ENCODE data around the gene ARF1. TPM values are rescaled to one million over a fixed set of nuclear protein-coding genes. Genes with fewer than 3 reads are reported as not detected.

ARF1 gene
- polyA plus RNA-seq, 4 donors: 375 to 490 (median 410) TPM

DNA sequence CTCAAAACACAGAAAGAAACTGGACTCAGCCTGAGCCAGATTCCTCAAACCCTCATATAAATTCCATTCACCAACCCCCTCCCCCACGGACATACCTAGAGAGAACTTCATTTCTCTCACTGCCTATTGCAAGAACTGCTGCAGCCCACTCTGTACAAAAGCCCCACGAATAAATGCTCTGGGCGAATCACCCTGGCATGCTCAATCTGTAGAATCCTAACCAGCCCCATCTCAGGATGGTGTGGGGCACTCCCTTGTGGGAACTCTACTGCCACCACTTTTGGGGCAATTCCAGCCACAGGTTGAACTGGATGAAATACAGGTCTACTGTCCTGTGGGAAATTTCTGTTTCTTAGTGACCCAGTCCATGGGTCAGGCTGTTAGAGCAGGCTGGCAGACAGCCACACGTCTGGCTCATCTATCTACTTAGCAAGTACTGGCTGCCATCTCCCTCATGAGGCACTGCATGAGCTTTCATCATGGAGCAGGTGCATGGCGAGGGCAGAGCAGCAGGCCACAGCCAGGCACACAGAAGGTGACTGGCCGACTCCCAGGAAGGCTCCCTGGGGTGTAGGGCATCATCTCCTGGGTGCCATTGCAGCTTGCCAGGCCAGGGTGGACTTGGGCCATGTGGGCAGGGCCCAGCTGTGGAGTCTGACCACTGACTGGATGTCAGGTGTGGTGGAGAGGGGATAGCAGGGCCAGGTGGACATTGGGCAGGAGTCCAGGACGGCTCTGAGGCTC lies 22.2 kb downstream of the ARF1 start:
- 62 to 68% (median 66%) methylated on average over 7 of the region's 7 CpGs for WGBS, 3 donors
- FAIRE-seq: no peak
- no peak overlapping the region for H3K27ac ChIP-seq (ENCODE audit: low read depth in 1 of 3, low read length in 2 of 3)
- H3K4me1 ChIP-seq (ENCODE audit: control insufficient read depth in 3 of 3, insufficient read depth in 2 of 3, low read depth in 1 of 3, low read length in 2 of 3): peaks cover 4 to 23% (median 5%) of the 10 kb centered on the region in 3 donors
- H3K27me3 ChIP-seq (ENCODE audit: control insufficient read depth in 3 of 3, insufficient read depth in 3 of 3, low read length in 3 of 3): no peaks in the 10 kb centered on the region
- H3K4me3 ChIP-seq (ENCODE audit: low read depth in 1 of 3, low read length in 3 of 3): no peak overlapping the region
- DNase-seq: no peak
- H3K36me3 ChIP-seq (ENCODE audit: control insufficient read depth in 3 of 3, insufficient read depth in 2 of 3, low read depth in 1 of 3, low read length in 3 of 3): peaks cover 0 to 54% (median 0%) of the 10 kb centered on the region in 3 donors
- no peaks in the 10 kb centered on the region for H3K9me3 ChIP-seq (ENCODE audit: control insufficient read depth in 2 of 2, insufficient read depth in 1 of 2, low read depth in 1 of 2, low read length in 1 of 2)

GRCh38 chr1:228105270-228105995 lies 22.9 kb downstream of the ARF1 start:
- peaks cover 0 to 46% (median 0%) of the 10 kb centered on the region in 3 donors for H3K36me3 ChIP-seq (ENCODE audit: control insufficient read depth in 3 of 3, insufficient read depth in 2 of 3, low read depth in 1 of 3, low read length in 3 of 3)
- WGBS, 3 donors: 79 to 87% (median 85%) methylated on average over 8 to 9 of the region's 9 CpGs
- peaks cover 5 to 29% (median 8%) of the 10 kb centered on the region in 3 donors for H3K4me1 ChIP-seq (ENCODE audit: control insufficient read depth in 3 of 3, insufficient read depth in 2 of 3, low read depth in 1 of 3, low read length in 2 of 3)
- FAIRE-seq (no peak), DNase-seq (no peak)
- no peak overlapping the region for H3K4me3 ChIP-seq (ENCODE audit: low read depth in 1 of 3, low read length in 3 of 3)
- no peaks in the 10 kb centered on the region for H3K27me3 ChIP-seq (ENCODE audit: control insufficient read depth in 3 of 3, insufficient read depth in 3 of 3, low read length in 3 of 3)
- H3K27ac ChIP-seq (ENCODE audit: low read depth in 1 of 3, low read length in 2 of 3): no peak overlapping the region
- H3K9me3 ChIP-seq (ENCODE audit: control insufficient read depth in 2 of 2, insufficient read depth in 1 of 2, low read depth in 1 of 2, low read length in 1 of 2): no peaks in the 10 kb centered on the region

GRCh38 chr1:228105996-228106799 lies 23.7 kb downstream of the ARF1 start:
- DNase-seq (no peak), FAIRE-seq (no peak)
- peaks cover 0 to 39% (median 0%) of the 10 kb centered on the region in 3 donors for H3K36me3 ChIP-seq (ENCODE audit: control insufficient read depth in 3 of 3, insufficient read depth in 2 of 3, low read depth in 1 of 3, low read length in 3 of 3)
- H3K4me1 ChIP-seq (ENCODE audit: control insufficient read depth in 3 of 3, insufficient read depth in 2 of 3, low read depth in 1 of 3, low read length in 2 of 3): peaks cover 5 to 36% (median 8%) of the 10 kb centered on the region in 3 donors
- WGBS, 3 donors: 86 to 90% (median 89%) methylated on average over 8 of the region's 8 CpGs
- H3K27me3 ChIP-seq (ENCODE audit: control insufficient read depth in 3 of 3, insufficient read depth in 3 of 3, low read length in 3 of 3): no peaks in the 10 kb centered on the region
- H3K9me3 ChIP-seq (ENCODE audit: control insufficient read depth in 2 of 2, insufficient read depth in 1 of 2, low read depth in 1 of 2, low read length in 1 of 2): no peaks in the 10 kb centered on the region
- H3K27ac ChIP-seq (ENCODE audit: low read depth in 1 of 3, low read length in 2 of 3): no peak overlapping the region
- no peak overlapping the region for H3K4me3 ChIP-seq (ENCODE audit: low read depth in 1 of 3, low read length in 3 of 3)

DNA sequence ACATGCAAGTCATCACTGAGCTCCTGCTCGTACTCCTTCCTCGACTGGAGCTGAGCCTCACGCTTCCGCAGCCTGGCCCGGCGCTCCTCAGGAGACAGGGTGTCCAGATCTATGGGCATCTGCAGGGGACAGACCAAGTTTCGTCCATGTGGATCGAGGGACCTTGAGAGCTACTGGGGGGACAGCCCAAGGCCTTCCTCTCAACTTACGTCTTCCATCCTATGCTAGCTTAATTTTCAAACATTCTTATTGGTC lies 24.2 kb downstream of the ARF1 start:
- 91 to 94% (median 93%) methylated on average over 9 of the region's 9 CpGs for WGBS, 3 donors
- no peaks in the 10 kb centered on the region for H3K27me3 ChIP-seq (ENCODE audit: control insufficient read depth in 3 of 3, insufficient read depth in 3 of 3, low read length in 3 of 3)
- H3K4me1 ChIP-seq (ENCODE audit: control insufficient read depth in 3 of 3, insufficient read depth in 2 of 3, low read depth in 1 of 3, low read length in 2 of 3): peaks cover 5 to 34% (median 8%) of the 10 kb centered on the region in 3 donors
- H3K27ac ChIP-seq (ENCODE audit: low read depth in 1 of 3, low read length in 2 of 3): no peak overlapping the region
- DNase-seq: no peak
- FAIRE-seq: no peak
- no peak overlapping the region for H3K4me3 ChIP-seq (ENCODE audit: low read depth in 1 of 3, low read length in 3 of 3)
- peaks cover 0 to 33% (median 0%) of the 10 kb centered on the region in 3 donors for H3K36me3 ChIP-seq (ENCODE audit: control insufficient read depth in 3 of 3, insufficient read depth in 2 of 3, low read depth in 1 of 3, low read length in 3 of 3)
- H3K9me3 ChIP-seq (ENCODE audit: control insufficient read depth in 2 of 2, insufficient read depth in 1 of 2, low read depth in 1 of 2, low read length in 1 of 2): no peaks in the 10 kb centered on the region

GRCh38 chr1:228107636-228108035 lies 25.1 kb downstream of the ARF1 start:
- peaks cover 5 to 38% (median 8%) of the 10 kb centered on the region in 3 donors for H3K4me1 ChIP-seq (ENCODE audit: control insufficient read depth in 3 of 3, insufficient read depth in 2 of 3, low read depth in 1 of 3, low read length in 2 of 3)
- 85 to 88% (median 87%) methylated on average over 19 of the region's 19 CpGs for WGBS, 3 donors
- DNase-seq: no peak
- H3K27ac ChIP-seq (ENCODE audit: low read depth in 1 of 3, low read length in 2 of 3): peak overlapping the region in 1 of 3 donors; percentile 94
- no peaks in the 10 kb centered on the region for H3K27me3 ChIP-seq (ENCODE audit: control insufficient read depth in 3 of 3, insufficient read depth in 3 of 3, low read length in 3 of 3)
- no peak for FAIRE-seq
- H3K4me3 ChIP-seq (ENCODE audit: low read depth in 1 of 3, low read length in 3 of 3): peak overlapping the region in 1 of 3 donors; percentile 75
- H3K9me3 ChIP-seq (ENCODE audit: control insufficient read depth in 2 of 2, insufficient read depth in 1 of 2, low read depth in 1 of 2, low read length in 1 of 2): no peaks in the 10 kb centered on the region
- H3K36me3 ChIP-seq (ENCODE audit: control insufficient read depth in 3 of 3, insufficient read depth in 2 of 3, low read depth in 1 of 3, low read length in 3 of 3): peaks cover 0 to 33% (median 0%) of the 10 kb centered on the region in 3 donors

DNA sequence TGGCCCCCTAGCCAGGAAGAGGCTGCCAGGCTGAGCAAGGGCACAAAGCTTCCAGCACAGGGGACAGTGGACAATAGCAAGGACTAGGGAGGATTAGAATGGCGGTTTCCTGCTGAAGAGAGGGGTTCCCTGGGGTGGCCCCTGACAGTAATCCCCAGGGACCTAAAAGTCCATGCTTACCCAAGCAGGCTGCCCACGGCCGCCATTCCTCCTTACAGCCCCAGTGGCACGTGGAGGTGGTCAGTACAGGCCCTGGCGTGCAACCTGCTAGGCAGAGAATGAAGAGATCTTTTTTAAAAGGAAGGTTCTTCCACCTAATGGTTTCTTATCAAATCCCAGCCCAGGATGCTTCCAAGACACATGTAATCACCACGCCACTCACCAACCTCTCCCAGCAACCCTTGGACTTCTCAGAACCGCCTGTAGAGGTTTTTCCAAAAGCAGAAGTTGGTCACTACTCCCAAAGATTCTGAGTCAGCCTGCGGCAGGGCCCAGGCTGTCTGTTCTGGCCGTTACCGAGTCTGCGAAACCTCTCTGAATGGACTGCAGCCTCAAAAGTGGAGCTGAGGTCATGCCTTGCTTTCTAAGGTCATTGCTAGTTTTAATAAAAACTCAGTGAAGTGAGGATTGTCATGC lies 25.7 kb downstream of the ARF1 start:
- Histone ChIP-seq H3K36me3 (ENCODE audit: control insufficient read depth in 3 of 3, insufficient read depth in 2 of 3, low read depth in 1 of 3, low read length in 3 of 3) (peaks cover 0 to 33% (median 0%) of the 10 kb centered on the region in 3 donors), H3K4me3 (ENCODE audit: low read depth in 1 of 3, low read length in 3 of 3) (peak overlapping the region in 2 of 3 donors; percentile 75 to 99), H3K27me3 (ENCODE audit: control insufficient read depth in 3 of 3, insufficient read depth in 3 of 3, low read length in 3 of 3) (no peaks in the 10 kb centered on the region), H3K4me1 (ENCODE audit: control insufficient read depth in 3 of 3, insufficient read depth in 2 of 3, low read depth in 1 of 3, low read length in 2 of 3) (peaks cover 5 to 38% (median 8%) of the 10 kb centered on the region in 3 donors), H3K27ac (ENCODE audit: low read depth in 1 of 3, low read length in 2 of 3) (peak overlapping the region; percentile 89 to 94 (median 92)), H3K9me3 (ENCODE audit: control insufficient read depth in 2 of 2, insufficient read depth in 1 of 2, low read depth in 1 of 2, low read length in 1 of 2) (no peaks in the 10 kb centered on the region)
- DNase-seq: no peak
- 54 to 69% (median 57%) methylated on average over 11 of the region's 11 CpGs for WGBS, 3 donors
- FAIRE-seq: no peak

- FAIRE-seq (no peak), DNase-seq (no peak)
- WGBS, 3 donors: 0 to 3% (median 1%) methylated on average over 8 of the region's 8 CpGs
- peaks cover 5 to 35% (median 8%) of the 10 kb centered on the region in 3 donors for H3K4me1 ChIP-seq (ENCODE audit: control insufficient read depth in 3 of 3, insufficient read depth in 2 of 3, low read depth in 1 of 3, low read length in 2 of 3)
- no peaks in the 10 kb centered on the region for H3K27me3 ChIP-seq (ENCODE audit: control insufficient read depth in 3 of 3, insufficient read depth in 3 of 3, low read length in 3 of 3)
- peak overlapping the region; percentile 89 to 94 (median 92) for H3K27ac ChIP-seq (ENCODE audit: low read depth in 1 of 3, low read length in 2 of 3)
- H3K36me3 ChIP-seq (ENCODE audit: control insufficient read depth in 3 of 3, insufficient read depth in 2 of 3, low read depth in 1 of 3, low read length in 3 of 3): peaks cover 0 to 33% (median 0%) of the 10 kb centered on the region in 3 donors
- peak overlapping the region; percentile 75 to 99 (median 84) for H3K4me3 ChIP-seq (ENCODE audit: low read depth in 1 of 3, low read length in 3 of 3)
- no peaks in the 10 kb centered on the region for H3K9me3 ChIP-seq (ENCODE audit: control insufficient read depth in 2 of 2, insufficient read depth in 1 of 2, low read depth in 1 of 2, low read length in 1 of 2)
These were observed 26.2 kb downstream of the ARF1 start for GRCh38 chr1:228108742-228109072.

Measured in small intestine (tissue), 7 donors.